Measurements from ENCODE around the gene MTA1. TPM values are rescaled to one million over a fixed set of nuclear protein-coding genes. Genes with fewer than 3 reads are reported as not detected.

The MTA1 gene
- total and polyA plus RNA-seq, 11 donors: 71.8 to 191 (median 109) TPM

GRCh38 chr14:105508601-105509000 lies 89.0 kb downstream of the MTA1 start:
- WGBS, 4 donors: 86 to 95% (median 90%) methylated on average over 12 of the region's 12 CpGs
- Histone ChIP-seq H3K27me3 (peaks cover 0 to 54% (median 9%) of the 10 kb centered on the region in 9 donors), H3K36me3 (no peaks in the 10 kb centered on the region), H3K27ac (no peak overlapping the region), H3K4me1 (no peaks in the 10 kb centered on the region), H3K9me3 (no peaks in the 10 kb centered on the region), H3K4me3 (no peak overlapping the region)
- ATAC-seq: no peak
- TF ChIP-seq CTCF (IDR thresholded peaks at IDR 0.05): no peak
- DNase-seq: no peak
- intact Hi-C loops (cut with DNase I): no loop called here

GRCh38 chr14:105517096-105517495 lies 97.5 kb downstream of the MTA1 start:
- H3K9me3 ChIP-seq: no peaks in the 10 kb centered on the region
- WGBS, 4 donors: 46 to 62% (median 50%) methylated on average over 5 of the region's 5 CpGs
- DNase-seq (no peak), ATAC-seq (no peak)
- no peaks in the 10 kb centered on the region for H3K36me3 ChIP-seq
- no peak overlapping the region for H3K27ac ChIP-seq
- intact Hi-C loops (cut with DNase I): no loop called here
- no peak overlapping the region for H3K4me3 ChIP-seq
- peaks cover 0 to 23% (median 4%) of the 10 kb centered on the region in 9 donors for H3K27me3 ChIP-seq
- TF ChIP-seq POLR2A (IDR thresholded peaks at IDR 0.05): no peak
- no peak for TF ChIP-seq CTCF (IDR thresholded peaks at IDR 0.05)
- no peaks in the 10 kb centered on the region for H3K4me1 ChIP-seq

GRCh38 chr14:105519946-105520698 lies 100.5 kb downstream of the MTA1 start:
- TF ChIP-seq POLR2A (IDR thresholded peaks at IDR 0.05) (no peak), CTCF (IDR thresholded peaks at IDR 0.05) (no peak)
- H3K4me3 ChIP-seq: no peak overlapping the region
- H3K27me3 ChIP-seq: peaks cover 0 to 6% (median 2%) of the 10 kb centered on the region in 9 donors
- DNase-seq (no peak), ATAC-seq (no peak)
- intact Hi-C loops (cut with DNase I): loop anchor here in 2 of 10 donors (10.0 kb wide), 2 partner anchors 75 to 425 kb away; no protein-coding TSS in a partner anchor
- WGBS, 4 donors: 68 to 74% (median 71%) methylated on average over 14 of the region's 14 CpGs
- H3K27ac ChIP-seq: no peak overlapping the region
- H3K36me3 ChIP-seq: no peaks in the 10 kb centered on the region
- H3K9me3 ChIP-seq: no peaks in the 10 kb centered on the region
- H3K4me1 ChIP-seq: no peaks in the 10 kb centered on the region

Other genes starting within 250 kb of the MTA1 start
- 10 to 100 TPM; 16.7 to 48.9 (median 23.8) TPM for gene NUDT14, start 238.5 kb upstream of the MTA1 start, total RNA-seq
- gene NUDT14, start 238.5 kb upstream of the MTA1 start, polyA plus RNA-seq: 10 to 100 TPM; 14.3 to 29.6 TPM
- gene BTBD6, start 171.3 kb upstream of the MTA1 start, total RNA-seq: 10 to 100 TPM; 28.8 to 51.8 (median 34.8) TPM
- 10 to 100 TPM; 40.7 to 56.3 TPM for gene BTBD6, start 171.3 kb upstream of the MTA1 start, polyA plus RNA-seq
- 10 to 100 TPM; 13.3 to 25.3 (median 18.7) TPM for gene BRF1, start 118.8 kb upstream of the MTA1 start, total RNA-seq
- 10 to 100 TPM; 17.1 to 19.4 TPM for gene BRF1, start 118.8 kb upstream of the MTA1 start, polyA plus RNA-seq
- gene PACS2, start 105.1 kb upstream of the MTA1 start, total RNA-seq: 10 to 100 TPM; 47.3 to 90.3 (median 60.8) TPM
- 10 to 100 TPM; 50.7 to 78.7 TPM for gene PACS2, start 105.1 kb upstream of the MTA1 start, polyA plus RNA-seq
- 1 to 10 TPM in 1 of 9 donors, under 1 TPM in 6, not detected in 2; 0.14 to 1.8 (median 0.82) TPM for gene TEX22, start 21.3 kb upstream of the MTA1 start, total RNA-seq
- gene TEX22, start 21.3 kb upstream of the MTA1 start, polyA plus RNA-seq: under 1 TPM in 1 of 2 donors, not detected in 1; 0.06 TPM
- gene CRIP2, start 55.0 kb downstream of the MTA1 start, total RNA-seq: 1,000 to 10,000 TPM in 2 of 9 donors, 100 to 1,000 TPM in 7; 695 to 1,715 (median 851) TPM
- gene CRIP2, start 55.0 kb downstream of the MTA1 start, polyA plus RNA-seq: 1,000 to 10,000 TPM in 1 of 2 donors, 100 to 1,000 TPM in 1; 829 to 1,402 TPM
- gene CRIP1, start 67.1 kb downstream of the MTA1 start, total RNA-seq: 100 to 1,000 TPM in 1 of 9 donors, 10 to 100 TPM in 8; 12.1 to 195 (median 56.9) TPM
- gene CRIP1, start 67.1 kb downstream of the MTA1 start, polyA plus RNA-seq: 100 to 1,000 TPM in 1 of 2 donors, 10 to 100 TPM in 1; 81.1 to 109 TPM
- gene TEDC1, start 71.4 kb downstream of the MTA1 start, total RNA-seq: 10 to 100 TPM in 1 of 9 donors, 1 to 10 TPM in 7, under 1 TPM in 1; 0.94 to 12.4 (median 3.2) TPM
- 1 to 10 TPM; 4.8 to 6.7 TPM for gene TEDC1, start 71.4 kb downstream of the MTA1 start, polyA plus RNA-seq
- gene TMEM121, start 106.8 kb downstream of the MTA1 start, total RNA-seq: 1 to 10 TPM; 1.0 to 4.4 (median 2.0) TPM
- 1 to 10 TPM; 1.1 to 1.5 TPM for gene TMEM121, start 106.8 kb downstream of the MTA1 start, polyA plus RNA-seq

All from heart left ventricle (tissue), 16 donors.